Stimulated activated CD4-positive, alpha-beta T cell treated with anti-CD3 and anti-CD28 coated beads, TNF-alpha, amount 100 ng/mL, for 24 hours (primary cell): ENCODE data around the gene CDC5L.

Experiments
- DNase-seq, 3 experiments: peaks; one replicate each; pipeline ENCODE4 v3.0.0-alpha.2; 2020; ENCODE audit warnings: low read depth in 3 of 3

The CDC5L gene

DNA sequence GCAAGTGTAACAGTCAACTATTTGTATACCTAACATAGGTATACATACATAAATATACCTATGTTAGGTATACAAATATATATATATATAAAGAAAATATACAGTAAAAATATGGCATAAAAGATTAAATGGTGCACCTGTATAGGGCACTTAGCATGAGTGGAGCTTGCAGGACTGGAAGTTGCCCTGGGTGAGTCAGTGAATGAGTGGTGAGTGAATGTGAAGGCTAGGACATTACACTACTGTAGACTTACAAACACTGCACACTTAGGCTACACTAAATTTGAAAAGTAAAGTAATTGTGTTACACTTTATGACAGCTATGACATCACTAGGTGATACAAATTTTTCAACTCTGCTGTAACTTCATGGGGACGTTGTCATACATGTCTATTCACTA is 65.6 kb downstream of the CDC5L start:
- no peak for DNase-seq

DNA sequence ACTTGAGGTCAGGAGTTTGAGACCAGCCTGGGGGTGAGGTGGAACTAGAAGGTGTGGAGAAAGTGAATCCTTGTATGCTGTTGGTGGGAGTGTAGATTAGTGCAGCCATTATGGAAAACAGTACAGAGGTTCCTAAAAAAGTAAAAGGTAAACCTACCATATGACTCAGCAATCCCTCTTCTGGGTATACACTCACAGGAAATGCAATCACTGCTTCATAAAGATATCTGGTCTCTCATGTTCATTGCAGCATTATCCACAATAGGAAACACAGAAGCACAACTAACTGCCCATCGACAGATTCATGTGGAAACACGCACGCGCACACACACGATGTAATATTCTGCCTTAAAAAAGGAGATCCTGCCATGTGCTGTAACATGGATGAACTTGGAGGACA is 66.7 kb downstream of the CDC5L start:
- DNase-seq: no peak

DNA sequence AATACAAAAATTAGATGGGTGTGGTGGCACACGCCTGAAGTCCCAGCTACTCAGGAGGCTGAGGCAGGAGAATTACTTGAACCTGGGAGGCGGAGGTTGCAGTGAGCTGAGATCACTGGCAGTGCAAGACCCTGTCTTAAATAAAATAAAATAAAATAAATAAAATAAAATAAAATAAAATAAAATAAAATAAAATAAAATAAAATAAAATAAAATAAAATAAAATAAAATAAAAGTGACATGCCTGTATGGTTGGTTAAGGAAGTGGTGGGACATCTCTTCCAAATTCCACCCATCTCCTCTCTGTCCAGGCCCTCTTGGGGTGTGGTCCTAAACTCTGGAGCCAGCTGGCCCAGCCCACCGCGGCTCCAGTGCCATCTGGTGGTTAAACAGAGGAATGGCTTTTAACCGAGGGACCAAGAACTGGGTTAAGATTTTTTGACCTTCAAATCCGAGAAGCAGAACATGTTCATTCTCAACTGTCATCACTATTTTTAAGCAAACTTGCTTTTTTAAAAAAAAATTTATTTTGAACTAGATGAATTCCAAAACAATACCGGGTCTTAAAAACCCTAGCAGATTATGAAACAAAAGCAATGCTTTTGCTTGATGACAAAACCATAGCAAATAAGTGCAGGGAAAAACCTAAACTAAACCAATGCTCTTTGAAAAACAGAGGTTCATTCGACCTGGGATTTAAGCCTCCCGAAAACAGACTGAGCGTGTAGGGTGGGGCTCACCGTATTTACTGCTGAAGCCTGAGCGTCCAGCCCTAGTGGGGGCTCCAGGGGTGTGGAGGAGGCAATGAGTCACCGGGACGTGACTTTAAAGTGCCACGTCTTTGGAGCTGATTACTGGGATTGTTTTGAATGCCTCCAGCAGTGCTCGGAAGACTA is 68.8 kb downstream of the CDC5L start:
- DNase-seq: peak in 1 of 3 experiments; percentile 37

DNA sequence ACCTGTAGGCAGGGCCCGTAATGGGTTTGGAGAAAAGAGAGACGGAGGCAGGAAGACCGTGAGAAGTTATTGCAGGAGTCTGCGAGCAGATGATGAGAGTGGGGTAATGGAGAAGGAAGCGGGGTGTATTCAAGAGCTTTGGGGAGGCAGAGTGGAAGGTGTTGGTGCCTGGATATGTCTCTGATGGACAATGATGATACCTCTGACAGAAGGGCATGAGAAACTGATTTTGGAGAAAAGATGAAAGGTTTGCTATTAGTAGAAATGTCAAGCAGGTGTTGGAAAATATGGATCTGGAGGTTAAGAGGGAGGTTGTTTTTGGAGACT is 69.4 kb downstream of the CDC5L start:
- DNase-seq: no peak

DNA sequence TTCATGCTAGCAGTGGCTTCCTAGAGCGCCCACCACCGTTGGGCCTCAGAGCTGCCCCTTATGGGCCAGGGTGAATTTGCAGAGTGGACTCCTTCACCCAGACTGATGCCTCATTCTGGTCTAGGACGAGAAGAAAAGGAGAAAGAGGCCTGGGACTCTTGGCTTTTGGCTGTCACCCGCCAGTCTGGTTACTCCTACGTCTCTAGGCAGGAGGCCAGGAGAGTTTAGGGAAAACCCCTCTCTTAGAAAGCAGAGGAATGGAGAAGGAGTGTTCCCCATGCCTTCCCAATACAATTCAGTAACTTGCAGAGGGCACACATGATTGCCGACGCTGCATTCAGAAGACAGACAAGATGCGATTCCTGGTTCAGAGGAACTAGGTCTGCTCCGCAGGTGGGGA is 70.1 kb downstream of the CDC5L start:
- DNase-seq: no peak

DNA sequence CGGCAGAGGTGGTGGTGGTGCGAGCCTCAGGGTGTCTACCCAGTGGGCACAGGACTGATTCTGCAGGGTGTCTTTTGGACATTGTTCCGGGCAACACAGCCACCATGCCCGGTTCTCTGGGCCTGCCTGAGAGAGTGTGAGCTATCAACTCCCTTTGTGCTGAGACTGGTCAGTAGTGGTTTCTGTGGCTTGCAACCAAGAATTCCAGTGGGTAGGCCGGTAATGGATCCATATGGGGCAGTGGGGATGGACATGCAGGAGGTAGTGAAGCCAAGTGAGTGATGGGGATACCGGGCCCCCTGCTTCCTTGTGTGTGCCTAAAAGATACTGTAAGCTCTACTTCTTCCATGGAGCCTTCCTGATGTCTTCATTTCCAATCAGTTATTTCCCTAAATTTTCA is 71.0 kb downstream of the CDC5L start:
- no peak for DNase-seq

DNA sequence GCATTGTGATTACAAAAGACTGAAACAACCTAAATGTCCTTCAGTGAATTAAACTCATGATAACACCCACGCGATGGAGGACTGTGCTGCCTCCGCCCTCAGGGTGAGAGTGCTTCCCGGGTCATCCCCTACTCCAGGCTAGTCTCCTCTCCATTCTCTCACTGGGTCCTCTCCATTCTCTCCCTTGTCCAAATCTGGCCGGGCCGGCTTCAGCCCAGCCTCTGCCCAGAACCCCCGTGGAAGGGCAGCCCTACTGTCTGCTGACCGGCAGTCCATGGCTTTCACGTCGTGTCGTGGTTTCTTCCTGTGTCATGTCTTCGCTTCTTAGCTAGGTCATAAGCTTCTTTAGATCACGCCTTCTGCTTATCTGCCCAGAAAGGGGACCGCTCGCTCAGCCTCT is 74.8 kb downstream of the CDC5L start:
- DNase-seq: no peak

DNA sequence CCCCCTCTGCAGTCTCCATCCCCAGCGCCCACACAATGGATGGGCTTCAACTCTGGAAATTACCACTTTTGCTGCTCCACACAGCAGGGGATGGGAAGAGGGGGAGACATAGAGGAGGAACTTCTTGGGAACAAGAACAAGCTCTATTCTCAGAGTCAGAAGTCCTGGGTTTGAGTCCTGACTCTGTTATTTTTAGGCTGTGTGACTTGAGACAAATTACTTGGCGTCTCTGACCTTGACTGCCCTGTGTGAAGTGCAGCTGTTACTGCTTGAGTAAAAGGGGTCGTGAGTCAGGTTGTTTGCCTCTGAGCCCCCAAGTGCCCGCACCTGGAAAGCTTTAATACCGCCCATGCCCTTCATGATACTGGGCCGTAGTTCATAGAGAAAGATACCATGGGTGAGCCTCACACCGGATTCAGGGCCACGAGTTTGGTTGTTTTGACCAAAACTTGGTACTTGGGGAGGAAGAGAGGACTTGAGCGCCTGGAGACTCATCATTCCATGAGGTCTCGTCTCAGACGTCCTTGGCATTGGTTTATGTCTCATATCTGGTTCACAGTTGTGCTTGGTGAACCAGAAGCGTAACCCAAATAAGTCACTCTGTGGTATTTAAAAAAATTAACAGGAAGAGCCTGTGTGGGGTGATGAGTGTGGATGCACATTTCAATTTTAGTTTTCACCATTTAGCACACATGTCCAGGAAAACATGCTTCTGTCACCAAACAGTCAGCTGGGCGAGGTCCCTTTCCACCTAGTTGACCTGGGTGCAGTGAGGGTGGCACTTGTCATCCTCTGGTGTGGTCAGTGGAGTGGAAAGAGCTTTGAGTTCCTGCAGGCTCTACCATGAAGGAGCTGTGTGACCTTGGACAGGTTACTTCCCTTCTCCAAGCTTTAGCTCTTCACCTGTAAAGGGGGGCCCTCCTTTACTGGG is 75.6 kb downstream of the CDC5L start:
- DNase-seq: no peak

DNA sequence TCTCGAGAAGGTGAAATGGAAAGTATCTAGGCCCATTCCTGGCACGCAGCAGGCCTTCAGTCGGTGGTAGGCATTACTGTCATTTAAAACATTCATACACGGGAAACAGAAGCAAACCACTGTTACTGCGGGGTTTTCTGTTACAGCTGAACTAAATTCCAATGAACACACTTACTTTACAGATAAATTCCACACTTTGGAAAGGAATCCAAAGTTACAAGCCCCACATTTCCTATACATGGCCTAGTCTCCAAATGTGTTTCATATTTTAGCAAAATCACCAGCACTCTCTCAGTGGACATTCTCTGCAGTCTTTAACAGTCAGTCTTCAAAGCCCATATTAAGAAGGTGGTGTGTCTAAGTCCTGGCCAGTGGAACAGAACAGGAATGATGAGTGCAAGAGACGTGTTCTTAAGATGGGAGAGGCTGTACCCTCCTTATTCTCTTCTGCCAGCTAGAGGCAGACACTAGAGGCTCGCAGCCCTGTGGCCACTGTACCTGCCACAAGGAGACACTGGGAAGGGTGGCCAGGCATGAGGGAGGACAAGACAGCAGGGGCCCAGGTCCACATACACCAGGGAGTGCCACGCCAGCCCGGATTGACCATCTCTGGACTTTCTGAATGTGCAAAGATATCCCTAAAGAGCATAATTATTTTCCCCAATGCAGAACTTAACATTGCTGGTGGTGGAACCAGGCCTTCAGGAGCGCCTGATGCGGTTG is 76.4 kb downstream of the CDC5L start:
- no peak for DNase-seq

DNA sequence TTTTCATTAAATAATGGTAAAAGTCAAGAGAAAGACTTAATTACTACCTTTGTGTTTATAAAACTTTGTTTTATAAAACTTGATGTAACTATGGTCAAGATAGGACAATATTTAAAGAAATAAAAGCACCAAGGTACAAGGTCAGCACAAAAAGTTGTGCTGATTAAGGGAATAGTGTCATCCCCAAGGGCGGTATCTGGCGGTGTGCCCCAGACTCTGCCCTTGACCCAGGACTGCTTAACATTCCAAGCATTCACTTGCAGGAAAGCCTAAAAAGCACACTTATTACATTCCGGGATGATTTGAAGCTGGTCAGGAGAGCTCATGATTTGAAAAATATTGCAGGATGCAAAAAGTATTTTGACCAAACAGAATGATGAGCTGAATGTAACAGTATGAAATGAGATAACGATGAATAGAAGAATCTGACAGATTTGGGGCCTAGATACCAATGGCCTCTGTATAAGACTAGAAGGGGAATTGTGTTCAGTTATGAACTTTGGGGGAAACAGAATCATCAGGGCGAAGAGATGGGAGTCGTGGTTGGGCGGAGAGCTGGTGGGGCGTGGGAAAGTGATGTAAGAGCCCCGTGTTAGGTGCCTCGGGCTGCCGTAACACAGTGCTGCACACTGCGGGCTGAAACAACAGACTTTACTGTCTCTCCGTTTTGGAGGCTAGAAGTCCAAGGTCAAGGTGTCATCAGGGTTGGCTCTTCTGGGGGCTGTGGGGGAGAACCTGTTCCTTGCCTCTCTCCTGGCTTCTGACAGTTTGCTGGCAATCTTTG is 77.2 kb downstream of the CDC5L start:
- DNase-seq: no peak

DNA sequence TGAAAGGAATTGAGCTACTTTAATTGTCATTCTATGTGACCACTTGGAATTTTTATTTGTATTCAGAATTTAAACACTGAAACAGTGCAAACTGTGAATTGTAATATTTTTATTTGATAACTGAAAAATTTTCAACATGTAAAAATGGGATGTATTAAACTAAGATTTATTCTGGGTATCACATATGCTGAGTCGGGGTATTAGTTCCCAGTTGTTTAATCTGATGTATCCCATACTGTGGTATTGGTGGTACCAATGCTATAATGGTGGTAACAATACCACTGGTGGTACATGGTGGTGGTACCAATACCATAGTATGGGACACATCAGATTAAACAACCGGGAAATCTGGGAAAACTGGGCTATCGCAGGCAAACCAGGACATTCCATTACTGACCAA is 79.4 kb downstream of the CDC5L start:
- no peak for DNase-seq

DNA sequence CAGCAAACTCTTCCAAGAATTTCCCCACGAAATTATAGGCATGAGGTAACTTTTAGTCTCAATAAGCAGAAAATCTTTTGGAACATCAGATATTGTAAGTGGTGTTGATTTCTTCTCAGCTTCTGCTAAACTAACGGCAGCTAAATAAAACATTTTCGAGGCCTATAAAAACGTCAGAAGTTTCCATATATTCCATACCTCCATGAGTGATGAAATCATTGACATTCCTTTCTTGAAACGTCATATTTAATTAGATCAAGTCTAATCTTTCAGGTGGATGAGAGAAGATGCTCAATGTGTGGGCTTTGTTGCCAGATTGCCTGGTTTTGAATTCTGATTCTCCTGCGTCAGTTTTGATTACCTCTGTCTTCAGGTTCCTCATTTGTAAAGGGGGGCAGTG is 81.3 kb downstream of the CDC5L start:
- no peak for DNase-seq

DNA sequence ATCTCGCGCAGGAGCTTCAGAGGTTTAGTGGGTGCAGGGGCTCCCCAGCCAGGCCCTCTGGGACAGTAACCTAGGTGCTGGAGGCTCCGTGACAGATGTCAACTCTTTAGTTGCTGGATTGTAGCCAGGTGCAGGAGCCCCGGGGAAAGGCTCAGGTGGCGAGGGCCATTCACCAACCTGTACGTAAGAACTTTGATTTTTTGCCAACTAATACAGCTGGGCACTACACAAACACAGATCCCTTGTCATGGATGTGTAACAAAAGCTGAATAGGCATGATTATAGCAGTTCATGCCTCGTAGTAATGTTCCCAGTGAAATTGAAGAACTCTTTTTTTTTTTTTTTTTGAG is 82.6 kb downstream of the CDC5L start:
- DNase-seq: no peak

DNA sequence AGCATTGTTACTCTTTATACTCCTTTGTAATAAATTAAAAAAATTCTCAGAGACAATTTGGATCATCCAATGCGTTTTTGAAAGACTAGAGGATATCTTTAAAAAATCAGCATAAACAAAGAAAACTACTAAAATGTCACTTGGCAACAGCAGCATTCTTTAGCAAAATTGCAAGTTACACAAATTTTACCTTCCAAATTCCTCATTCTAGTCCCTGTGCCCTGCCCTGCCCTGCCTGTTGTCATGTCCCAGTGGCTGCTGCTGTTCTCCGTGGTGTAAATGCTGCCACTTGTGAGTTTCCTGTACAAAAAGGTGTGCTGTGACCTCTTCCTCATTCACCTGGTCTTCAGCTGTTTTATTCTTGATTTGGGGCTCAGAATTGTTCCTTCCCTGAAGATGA is 83.2 kb downstream of the CDC5L start:
- DNase-seq: no peak

DNA sequence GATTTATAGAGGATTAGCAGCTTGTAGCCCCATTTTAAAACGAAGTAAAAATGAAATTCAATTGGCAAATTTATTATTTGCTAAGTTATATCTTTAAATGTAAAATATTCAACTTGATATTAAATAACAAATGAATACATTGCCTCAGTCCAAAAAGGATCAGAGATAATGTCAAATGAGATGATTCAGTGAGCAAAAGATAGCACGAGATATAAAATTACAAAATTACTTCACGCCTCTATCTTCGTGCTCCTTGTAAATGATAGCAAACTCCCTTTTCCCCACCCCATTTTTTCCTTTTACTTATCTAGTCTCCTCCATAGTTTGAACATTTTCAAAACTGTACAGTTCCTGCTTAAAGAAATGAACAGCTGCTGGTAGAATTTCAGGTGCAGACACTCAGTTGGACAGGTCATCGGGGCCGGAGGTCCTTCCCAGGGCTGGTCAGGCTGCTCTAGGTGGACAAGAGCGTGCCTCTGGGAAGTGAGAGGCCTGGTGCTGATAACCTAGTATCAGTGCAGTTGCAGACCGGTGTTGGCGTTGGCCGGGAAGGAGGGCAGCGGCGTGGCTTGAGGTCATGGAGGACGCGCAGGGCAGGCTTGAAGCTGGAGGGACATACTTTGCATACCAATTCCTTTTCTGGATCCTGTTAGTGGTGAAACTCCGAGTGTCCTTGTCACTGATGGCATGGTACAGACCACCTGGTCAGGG is 83.9 kb downstream of the CDC5L start:
- DNase-seq: no peak

DNA sequence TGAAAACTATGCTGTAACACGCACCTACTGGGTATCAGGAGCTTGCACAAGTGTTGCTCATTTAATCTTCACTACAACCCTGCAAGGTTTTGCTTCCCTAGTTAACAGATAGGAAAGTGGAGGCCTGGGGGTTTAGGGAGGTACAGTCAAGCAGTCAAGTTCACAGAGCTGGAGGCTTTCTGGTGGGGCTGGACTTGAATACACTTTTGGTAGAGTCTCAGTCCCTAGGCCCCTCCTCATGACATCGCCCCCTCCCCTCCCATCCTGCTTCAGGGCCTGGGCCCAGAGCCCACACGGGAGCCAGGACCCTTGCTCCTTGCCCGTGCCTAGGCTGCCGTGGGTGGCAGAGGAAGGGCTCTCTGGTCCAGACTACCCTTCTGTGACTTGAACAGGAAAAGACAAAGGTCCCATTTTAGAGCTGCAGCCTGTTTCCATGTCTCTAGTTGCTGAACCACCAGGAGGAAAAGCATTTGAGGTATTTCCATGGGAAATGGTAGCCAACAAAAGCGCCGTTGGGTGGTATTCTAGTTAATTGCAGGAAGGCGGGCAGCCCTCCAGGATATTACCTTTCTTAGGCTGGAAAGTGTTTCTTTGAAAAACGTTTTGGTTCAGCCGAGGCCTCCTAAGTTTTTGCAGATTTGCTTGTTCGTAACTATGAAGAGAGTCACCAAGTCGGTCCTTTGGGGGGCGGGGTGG is 84.9 kb downstream of the CDC5L start:
- DNase-seq: no peak

DNA sequence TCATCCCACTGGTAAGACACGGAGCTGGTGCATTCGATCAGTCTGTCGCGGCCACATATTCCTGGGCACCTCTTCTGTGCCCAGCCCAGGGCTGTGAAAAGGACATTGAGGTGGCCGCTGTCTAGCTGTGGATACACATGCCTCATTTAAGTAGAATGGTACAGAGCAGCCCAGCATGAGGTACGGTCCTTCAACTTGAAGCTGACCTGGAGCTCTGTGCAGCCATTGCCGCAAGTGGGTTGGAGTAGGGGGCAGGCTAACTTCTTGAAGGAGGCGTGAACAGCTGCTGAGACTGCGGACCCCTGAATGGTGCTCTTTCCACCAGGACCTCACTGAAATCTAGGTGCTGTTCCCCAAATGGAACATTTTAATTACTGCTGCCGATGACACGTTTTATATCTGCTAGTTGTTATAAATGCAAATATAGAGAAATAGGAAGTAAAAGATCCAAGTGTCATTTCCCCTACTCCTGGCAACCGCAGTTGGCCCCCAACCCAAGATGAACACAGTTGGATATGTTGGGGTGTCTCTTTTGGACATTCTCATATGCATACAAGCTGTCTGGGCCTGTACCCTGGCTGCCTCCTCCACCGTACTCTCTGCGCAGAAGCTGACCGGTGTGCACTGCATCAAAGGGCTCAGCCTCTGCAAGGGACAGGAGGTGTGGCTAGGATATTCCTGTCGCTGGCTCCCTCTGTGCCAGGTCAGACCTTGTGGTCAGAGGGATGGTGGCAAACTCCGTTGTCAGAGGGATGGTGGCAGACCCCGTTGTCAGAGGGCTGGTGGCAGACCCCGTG is 86.1 kb downstream of the CDC5L start:
- DNase-seq: no peak

DNA sequence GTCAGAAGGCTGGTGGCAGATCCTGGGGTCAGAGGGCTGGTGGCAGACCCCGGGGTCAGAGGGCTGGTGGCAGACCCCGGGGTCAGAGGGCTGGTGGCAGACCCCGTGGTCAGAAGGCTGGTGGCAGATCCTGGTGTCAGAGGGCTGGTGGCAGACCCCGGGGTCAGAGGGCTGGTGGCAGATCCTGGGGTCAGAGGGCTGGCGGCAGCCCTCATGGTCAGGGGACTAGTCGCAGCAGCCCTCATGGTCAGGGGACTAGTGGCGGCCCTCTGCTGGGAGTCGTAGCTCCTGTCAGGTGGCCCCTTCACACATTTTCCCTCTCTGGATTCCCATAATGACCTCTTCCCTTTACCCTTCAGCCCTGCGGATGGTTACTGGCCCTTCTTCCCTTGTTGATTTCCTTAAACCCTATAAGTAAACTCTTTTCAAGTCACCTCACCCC is 86.7 kb downstream of the CDC5L start:
- no peak for DNase-seq

DNA sequence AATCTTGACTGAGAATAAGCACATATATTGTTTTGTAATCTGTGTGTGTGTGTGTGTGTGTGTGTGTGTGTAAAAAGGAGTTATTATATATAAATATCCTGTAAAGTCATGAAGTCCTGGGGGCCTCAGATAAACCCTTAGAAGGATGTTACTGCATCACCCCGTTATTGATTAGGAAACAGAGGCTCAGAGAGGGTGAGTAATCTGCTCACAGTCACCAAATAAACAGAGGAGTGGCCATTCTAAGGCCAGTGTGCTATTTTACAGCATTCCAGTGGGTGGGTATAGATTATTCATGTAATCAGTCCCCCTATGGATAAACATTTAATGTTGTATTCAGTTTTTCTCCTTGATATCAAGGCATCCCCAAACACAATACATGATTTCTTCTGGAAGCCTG is 87.1 kb downstream of the CDC5L start:
- DNase-seq: no peak

DNA sequence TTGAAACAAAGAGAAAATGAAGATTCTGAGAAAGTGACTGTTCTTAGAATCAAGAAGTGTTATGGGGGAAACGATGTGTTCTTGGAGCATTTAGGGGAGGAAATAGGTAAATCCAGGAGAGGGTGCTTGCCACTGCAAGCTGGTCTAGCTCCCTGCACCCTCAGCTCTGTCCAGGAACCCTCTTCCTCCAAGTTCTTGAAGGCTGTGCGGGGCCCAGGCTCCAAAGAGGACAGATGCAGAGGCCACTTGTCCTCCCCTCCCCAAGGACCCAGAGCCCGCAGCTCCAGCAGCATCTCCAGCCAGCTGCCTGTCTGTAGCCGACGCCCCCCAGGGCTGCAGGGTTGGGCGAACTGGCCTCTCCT is 87.9 kb downstream of the CDC5L start:
- DNase-seq: no peak
